ENCODE measurements around the gene TBC1D13.

The TBC1D13 gene

GRCh38 chr9:128825923-128826700 lies 39.1 kb downstream of the TBC1D13 start:
- Histone ChIP-seq H4K20me1 (peaks cover 32% of the 10 kb centered on the region), H3K4me2 (no peak overlapping the region), H3K4me1 (peaks cover 25% of the 10 kb centered on the region), H3K27me3 (no peaks in the 10 kb centered on the region), H3K9ac (no peak overlapping the region), H3K9me3 (no peaks in the 10 kb centered on the region), H3K4me3 (no peak overlapping the region), H3K27ac (no peak overlapping the region), H3K36me3 (peaks cover 73% of the 10 kb centered on the region)
- no peak for TF ChIP-seq Cebpa-rat (IDR thresholded peaks at IDR 0.05)

DNA sequence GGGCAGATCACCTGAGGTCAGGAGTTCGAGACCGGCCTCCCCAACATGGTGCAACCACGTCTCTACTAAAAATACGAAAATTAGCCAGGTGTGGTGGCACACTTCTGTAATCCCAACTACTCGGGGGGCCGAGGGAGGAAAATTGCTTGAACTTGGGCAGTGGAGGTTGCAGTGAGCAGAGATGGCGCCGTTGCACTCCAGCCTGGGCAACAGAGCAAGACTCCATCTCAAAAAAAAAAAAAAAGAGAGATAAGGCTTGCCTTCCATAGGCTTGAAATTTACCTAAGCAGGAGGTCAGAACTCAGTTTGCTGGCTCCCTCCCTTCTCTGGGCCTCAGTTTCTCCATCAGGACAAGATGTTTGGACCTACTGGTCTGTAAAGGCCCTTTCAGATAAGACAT lies 41.2 kb downstream of the TBC1D13 start:
- Histone ChIP-seq H3K4me1 (peaks cover 22% of the 10 kb centered on the region), H4K20me1 (peaks cover 13% of the 10 kb centered on the region; the same call in 1 of the 2 replicates), H3K4me3 (peak overlapping the region; percentile 85; the same call in 1 of the 2 replicates), H3K9me3 (no peaks in the 10 kb centered on the region), H3K9ac (peak overlapping the region; percentile 92; the same call in 1 of the 2 replicates), H3K4me2 (peak overlapping the region; percentile 90), H3K36me3 (peaks cover 57% of the 10 kb centered on the region), H3K27ac (no peak overlapping the region), H3K27me3 (no peaks in the 10 kb centered on the region)
- no peak for TF ChIP-seq Cebpa-rat (IDR thresholded peaks at IDR 0.05)

DNA sequence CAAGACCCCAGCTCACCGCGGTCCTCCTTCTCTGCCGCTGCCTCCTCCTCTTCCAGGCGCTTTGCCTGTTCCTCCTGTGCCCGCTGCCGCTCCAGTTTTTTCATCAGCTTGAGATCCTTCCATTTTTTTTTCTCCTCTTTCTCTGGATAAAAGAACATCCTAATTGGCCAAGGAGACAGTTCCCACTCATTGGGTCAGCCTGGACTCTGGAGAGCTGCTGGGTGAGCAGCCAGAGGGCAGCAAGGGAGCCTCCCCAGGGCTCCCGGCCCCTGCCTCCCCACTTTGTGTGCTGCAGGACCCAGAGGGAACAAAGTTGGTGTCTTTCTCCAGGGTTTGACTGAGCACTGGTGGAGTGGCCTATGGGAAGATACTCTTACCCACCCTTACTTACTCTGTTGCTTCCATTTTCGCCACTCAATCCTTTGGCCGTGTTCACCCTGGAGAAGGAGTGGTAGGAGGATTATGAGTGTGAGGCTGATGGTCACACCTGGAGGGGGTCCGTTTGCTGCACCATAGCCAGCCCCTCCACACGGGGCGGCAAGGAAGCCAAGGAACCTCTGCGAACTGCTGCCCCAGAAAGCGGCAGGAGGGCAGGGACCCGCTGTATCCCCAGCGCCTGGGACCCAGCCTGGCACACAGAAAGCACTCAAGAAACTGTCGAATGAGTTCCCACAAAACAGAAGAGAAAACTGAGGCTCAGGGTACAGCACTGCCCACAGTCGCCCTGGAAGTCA lies 41.8 kb downstream of the TBC1D13 start:
- TF ChIP-seq Cebpa-rat (IDR thresholded peaks at IDR 0.05), result no peak
- Histone ChIP-seq H3K4me3 (peak overlapping the region; percentile 85), H3K9me3 (no peaks in the 10 kb centered on the region), H3K4me1 (peaks cover 19% of the 10 kb centered on the region), H3K36me3 (peaks cover 57% of the 10 kb centered on the region), H3K4me2 (peak overlapping the region; percentile 90), H3K9ac (peak overlapping the region; percentile 92), H3K27ac (peak overlapping the region; percentile 83), H4K20me1 (peaks cover 9% of the 10 kb centered on the region; the same call in 1 of the 2 replicates), H3K27me3 (no peaks in the 10 kb centered on the region)

DNA sequence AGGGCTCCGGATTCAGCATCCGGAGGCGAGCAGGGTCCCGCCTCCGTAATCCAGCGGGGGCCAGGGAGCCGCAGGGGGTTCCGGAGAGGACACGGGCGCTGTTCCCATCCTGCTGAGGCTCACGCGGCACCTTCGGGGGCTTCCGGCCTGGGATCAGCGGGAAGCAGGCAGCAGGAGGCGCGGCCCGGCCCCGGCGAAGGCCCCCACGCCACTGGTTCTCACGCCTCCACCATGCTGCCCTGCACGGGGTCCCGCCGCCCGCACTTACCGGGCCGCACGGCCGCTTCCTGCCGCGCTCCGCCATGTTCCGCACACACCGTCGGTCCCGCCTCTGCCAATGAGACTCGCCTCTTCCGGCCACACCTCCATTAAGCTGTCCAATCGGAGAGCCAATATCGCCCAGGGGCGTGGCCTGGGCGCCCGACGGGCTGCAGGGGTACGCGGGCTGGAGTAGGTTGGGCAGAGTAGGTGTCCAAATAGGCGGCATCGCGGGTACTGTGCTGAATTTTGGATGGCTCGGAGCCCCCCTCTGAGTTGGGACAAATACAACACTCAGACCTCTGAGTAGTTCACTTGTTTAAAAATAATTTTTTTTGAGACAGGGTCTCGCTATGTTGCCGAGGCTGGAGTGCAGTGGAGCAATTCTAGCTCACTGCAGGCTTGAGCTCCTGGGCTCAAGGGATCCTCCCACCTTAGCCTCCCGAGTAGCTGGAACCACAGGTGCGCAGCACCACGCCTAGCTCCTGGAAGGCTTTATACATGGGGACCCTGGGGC lies 42.6 kb downstream of the TBC1D13 start, which contains the start of gene SPOUT1:
TSS of gene SPOUT1 (minus strand) at position 318 of the 775 bp plus-strand sequence. CDS start at position 304, 14 bp downstream.
- Histone ChIP-seq H3K36me3 (peaks cover 56% of the 10 kb centered on the region), H3K4me2 (peak within 1 kb of the TSS; percentile 90), H3K9me3 (no peaks in the 10 kb centered on the region), H3K27ac (peak within 1 kb of the TSS; percentile 83), H3K4me3 (peak within 1 kb of the TSS; percentile 85), H3K4me1 (peaks cover 19% of the 10 kb centered on the region), H3K9ac (peak within 1 kb of the TSS; percentile 92), H3K27me3 (no peaks in the 10 kb centered on the region), H4K20me1 (peaks cover 9% of the 10 kb centered on the region; the same call in 1 of the 2 replicates)
- TF ChIP-seq Cebpa-rat (IDR thresholded peaks at IDR 0.05), result no peak

DNA sequence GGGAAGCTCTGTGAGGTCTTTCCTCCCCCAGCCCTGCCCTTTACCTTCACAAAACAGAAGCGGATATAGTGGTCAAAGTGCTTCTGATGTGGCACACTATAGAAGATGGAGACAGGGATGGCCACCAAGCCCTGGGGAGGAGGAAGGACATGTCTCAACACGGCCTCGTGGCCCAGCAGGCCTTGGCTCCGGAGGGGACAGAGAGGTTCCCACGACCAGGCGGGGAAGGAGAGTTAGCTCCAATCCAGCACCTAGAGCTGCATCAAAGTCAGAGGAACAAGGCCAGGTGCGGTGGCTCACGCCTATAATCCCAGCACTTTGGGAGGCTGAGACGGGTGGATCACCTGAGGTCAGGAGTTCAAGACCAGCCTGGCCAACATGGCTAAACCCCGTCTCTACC lies 46.6 kb downstream of the TBC1D13 start:
- Histone ChIP-seq H3K27me3 (no peaks in the 10 kb centered on the region), H3K9me3 (no peaks in the 10 kb centered on the region), H3K4me2 (no peak overlapping the region), H3K9ac (no peak overlapping the region), H3K27ac (no peak overlapping the region), H3K4me1 (peaks cover 8% of the 10 kb centered on the region), H3K4me3 (no peak overlapping the region), H3K36me3 (peaks cover 52% of the 10 kb centered on the region), H4K20me1 (peaks cover 5% of the 10 kb centered on the region; the same call in 1 of the 2 replicates)
- no peak for TF ChIP-seq Cebpa-rat (IDR thresholded peaks at IDR 0.05)

GRCh38 chr9:128835246-128836210 lies 48.5 kb downstream of the TBC1D13 start:
- Histone ChIP-seq H3K4me3 (no peak overlapping the region), H3K36me3 (peaks cover 70% of the 10 kb centered on the region), H3K9me3 (no peaks in the 10 kb centered on the region), H3K27me3 (no peaks in the 10 kb centered on the region), H3K9ac (no peak overlapping the region), H3K4me1 (no peaks in the 10 kb centered on the region), H3K4me2 (no peak overlapping the region), H4K20me1 (no peaks in the 10 kb centered on the region), H3K27ac (no peak overlapping the region)
- TF ChIP-seq Cebpa-rat (IDR thresholded peaks at IDR 0.05), result no peak

DNA sequence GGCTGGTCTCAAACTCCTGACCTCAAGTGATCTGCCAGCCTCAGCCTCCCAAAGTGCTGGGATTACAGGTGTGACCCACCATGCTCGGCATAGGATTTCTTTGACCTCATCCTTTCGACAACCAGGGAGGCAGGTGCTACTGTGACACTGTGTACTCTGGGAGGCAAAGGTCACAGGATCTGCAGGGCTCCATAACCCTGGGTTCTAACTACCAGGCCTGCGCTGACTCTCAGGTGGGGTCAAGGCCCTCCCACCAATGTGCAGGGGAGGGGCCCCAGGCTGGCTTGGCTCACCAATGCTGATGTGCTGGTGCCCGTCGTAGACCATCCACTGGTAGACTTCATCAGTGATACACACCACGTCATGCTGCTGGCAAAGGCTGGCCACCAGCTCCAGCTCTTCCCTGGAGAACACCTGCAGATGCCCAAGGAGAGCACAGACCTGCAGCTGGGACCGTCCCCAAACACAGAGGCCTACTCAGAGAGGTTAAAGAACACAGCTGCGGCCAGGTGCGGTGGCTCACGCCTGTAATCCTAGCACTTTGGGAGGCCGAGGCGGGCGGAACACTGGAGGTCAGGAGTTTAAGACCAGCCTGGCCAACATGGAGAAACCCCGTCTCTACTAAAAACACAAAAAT lies 49.6 kb downstream of the TBC1D13 start:
- H3K36me3 ChIP-seq, result peaks cover 80% of the 10 kb centered on the region
- no peak overlapping the region for H3K9ac ChIP-seq
- no peak for TF ChIP-seq Cebpa-rat (IDR thresholded peaks at IDR 0.05)
- H4K20me1 ChIP-seq, result no peaks in the 10 kb centered on the region
- H3K27me3 ChIP-seq, result no peaks in the 10 kb centered on the region
- no peak overlapping the region for H3K27ac ChIP-seq
- H3K4me1 ChIP-seq, result peaks cover 3% of the 10 kb centered on the region; the same call in 1 of the 2 replicates
- no peaks in the 10 kb centered on the region for H3K9me3 ChIP-seq
- no peak overlapping the region for H3K4me2 ChIP-seq
- no peak overlapping the region for H3K4me3 ChIP-seq

DNA sequence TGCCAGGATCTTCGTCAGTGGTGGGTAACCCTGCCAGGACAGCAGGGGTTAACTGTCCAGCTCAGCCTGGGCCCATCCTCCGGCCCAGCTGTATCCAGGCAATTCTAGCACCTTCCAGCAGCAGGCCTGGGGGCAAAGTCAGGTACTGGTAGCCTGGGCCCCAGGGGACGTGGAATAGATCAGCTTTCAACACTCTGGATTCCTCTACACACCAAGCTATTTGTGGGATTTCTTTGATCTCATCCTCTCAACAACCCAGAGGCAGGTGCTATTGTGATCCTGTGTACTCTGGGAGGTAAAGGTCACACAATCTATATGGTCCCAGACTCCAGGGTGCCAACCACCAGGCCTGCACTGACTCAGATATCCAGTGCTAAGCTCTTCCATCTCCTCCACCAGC lies 51.3 kb downstream of the TBC1D13 start:
- H3K27me3 ChIP-seq, result no peaks in the 10 kb centered on the region
- H3K4me2 ChIP-seq, result no peak overlapping the region
- no peak overlapping the region for H3K27ac ChIP-seq
- H3K4me1 ChIP-seq, result peaks cover 6% of the 10 kb centered on the region; the same call in 1 of the 2 replicates
- no peak for TF ChIP-seq Cebpa-rat (IDR thresholded peaks at IDR 0.05)
- no peaks in the 10 kb centered on the region for H4K20me1 ChIP-seq
- no peaks in the 10 kb centered on the region for H3K9me3 ChIP-seq
- H3K9ac ChIP-seq, result no peak overlapping the region
- H3K36me3 ChIP-seq, result peaks cover 86% of the 10 kb centered on the region
- no peak overlapping the region for H3K4me3 ChIP-seq

All from BLaER1 (cell line).